DND-41 (cell line): ENCODE measurements around the gene CCDC192.

Experiments
- EZH2 ChIP-seq: IDR thresholded peaks from 3 replicates; pipeline ENCODE4 v1.6.1; 2012; ENCODE audit warnings: borderline replicate concordance, low read depth, mild to moderate bottlenecking, moderate library complexity, low read length, inconsistent platforms; ENCODE audit not compliant: severe bottlenecking
- TF ChIP-seq, protein P1 (sequence below): IDR thresholded peaks from 2 replicates; pipeline ENCODE4 v1.5.1; 2012; ENCODE audit warnings: borderline replicate concordance, low read length, moderate library complexity, mild to moderate bottlenecking; ENCODE audit not compliant: poor library complexity, severe bottlenecking; ENCODE audit errors: extremely low read depth

DNA sequence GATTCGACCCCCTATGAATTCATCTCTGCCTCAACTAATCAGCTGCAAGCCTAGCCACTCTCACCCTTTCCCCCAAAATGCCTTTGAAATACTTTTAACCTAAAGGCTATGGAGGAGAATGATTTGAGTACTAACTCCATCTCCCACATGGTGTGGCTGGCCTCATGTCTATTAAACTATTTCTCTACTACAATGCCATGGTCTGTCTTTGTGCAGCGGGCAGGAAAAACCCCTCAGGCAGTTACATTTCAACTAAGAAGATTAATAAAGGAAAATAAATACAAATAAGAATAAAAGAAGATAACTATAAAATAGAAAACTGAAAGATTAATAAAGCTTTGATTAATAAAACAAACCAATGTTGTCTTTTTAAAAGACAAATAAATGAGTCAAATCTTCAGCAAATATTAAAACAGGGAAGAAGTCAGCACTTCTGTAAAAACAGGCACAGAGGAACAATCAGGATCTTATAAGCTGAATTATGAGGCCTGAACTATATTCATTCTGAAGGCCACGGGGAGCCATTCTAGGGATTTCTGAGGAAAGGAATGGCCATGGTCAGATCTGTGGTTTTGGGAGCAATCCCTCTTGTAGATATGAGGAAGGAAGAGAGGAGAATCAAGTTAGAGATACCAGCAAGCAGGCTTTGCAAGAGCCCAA, 264.3 kb downstream of the CCDC192 start:
- TF ChIP-seq, protein P1, sequence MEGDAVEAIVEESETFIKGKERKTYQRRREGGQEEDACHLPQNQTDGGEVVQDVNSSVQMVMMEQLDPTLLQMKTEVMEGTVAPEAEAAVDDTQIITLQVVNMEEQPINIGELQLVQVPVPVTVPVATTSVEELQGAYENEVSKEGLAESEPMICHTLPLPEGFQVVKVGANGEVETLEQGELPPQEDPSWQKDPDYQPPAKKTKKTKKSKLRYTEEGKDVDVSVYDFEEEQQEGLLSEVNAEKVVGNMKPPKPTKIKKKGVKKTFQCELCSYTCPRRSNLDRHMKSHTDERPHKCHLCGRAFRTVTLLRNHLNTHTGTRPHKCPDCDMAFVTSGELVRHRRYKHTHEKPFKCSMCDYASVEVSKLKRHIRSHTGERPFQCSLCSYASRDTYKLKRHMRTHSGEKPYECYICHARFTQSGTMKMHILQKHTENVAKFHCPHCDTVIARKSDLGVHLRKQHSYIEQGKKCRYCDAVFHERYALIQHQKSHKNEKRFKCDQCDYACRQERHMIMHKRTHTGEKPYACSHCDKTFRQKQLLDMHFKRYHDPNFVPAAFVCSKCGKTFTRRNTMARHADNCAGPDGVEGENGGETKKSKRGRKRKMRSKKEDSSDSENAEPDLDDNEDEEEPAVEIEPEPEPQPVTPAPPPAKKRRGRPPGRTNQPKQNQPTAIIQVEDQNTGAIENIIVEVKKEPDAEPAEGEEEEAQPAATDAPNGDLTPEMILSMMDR = no peak
- TF ChIP-seq EZH2 = no peak
